ENCODE results near the gene PHAX.
A peak's percentile ranks its signal among the peaks of the same experiment; 100 is the strongest.
"Not testable (repeated sequence)": the region's sequence is repeated elsewhere in the genome, so short reads cannot be mapped to it uniquely, and the experiment has no call there.

PHAX gene

DNA sequence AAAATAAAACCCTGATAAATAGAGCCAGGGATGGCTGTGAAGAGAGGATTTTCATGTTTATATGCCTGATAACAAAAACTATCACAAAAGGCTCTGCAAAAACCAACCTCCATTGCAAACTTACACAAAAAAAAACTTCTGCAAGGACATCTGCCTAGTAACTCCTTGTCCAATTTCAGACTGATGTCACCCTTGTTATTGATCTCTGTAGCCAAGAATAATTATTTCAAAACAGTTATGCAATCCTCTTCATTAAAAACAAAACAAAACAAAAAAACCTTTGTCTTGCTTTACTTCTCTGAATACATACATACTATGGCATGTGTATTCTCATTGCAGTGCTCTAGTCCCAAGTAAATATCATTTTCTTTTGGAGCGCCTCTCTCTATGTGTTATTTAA lies 49.7 kb downstream of the PHAX start:
- Histone ChIP-seq H3K27ac (ENCODE audit: low read depth, low read length) (no peak overlapping the region), H3K4me1 (ENCODE audit: control insufficient read depth in 1 of 2, insufficient read depth in 2 of 2, low read length in 2 of 2) (peaks cover 15 to 22% of the 10 kb centered on the region in 2 donors)

GRCh38 chr5:126651013-126651577 lies 50.3 kb downstream of the PHAX start:
- H3K4me1 ChIP-seq (ENCODE audit: control insufficient read depth in 1 of 2, insufficient read depth in 2 of 2, low read length in 2 of 2) = peaks cover 15 to 25% of the 10 kb centered on the region in 2 donors
- H3K9me3 ChIP-seq (ENCODE audit: control insufficient read depth in 1 of 2, low read length in 2 of 2) = no peaks in the 10 kb centered on the region
- H3K4me3 ChIP-seq (ENCODE audit: low read depth in 1 of 2, low read length in 2 of 2) = no peak overlapping the region
- no peaks in the 10 kb centered on the region for H3K27me3 ChIP-seq (ENCODE audit: control insufficient read depth in 1 of 2, insufficient read depth in 2 of 2, low read length in 2 of 2)
- no peaks in the 10 kb centered on the region for H3K36me3 ChIP-seq (ENCODE audit: control insufficient read depth in 1 of 2, insufficient read depth in 2 of 2, low read length in 2 of 2)
- no peak overlapping the region for H3K27ac ChIP-seq (ENCODE audit: low read depth, low read length)
- no peak overlapping the region for H3K9ac ChIP-seq (ENCODE audit: low read depth in 1 of 2, low read length in 2 of 2)

More for the DNA sequence above, 49.7 kb downstream of the PHAX start:
- Histone ChIP-seq H3K9ac (ENCODE audit: low read depth in 1 of 2, low read length in 2 of 2) (no peak overlapping the region), H3K27me3 (ENCODE audit: control insufficient read depth in 1 of 2, insufficient read depth in 2 of 2, low read length in 2 of 2) (no peaks in the 10 kb centered on the region), H3K4me3 (ENCODE audit: low read depth in 1 of 2, low read length in 2 of 2) (no peak overlapping the region), H3K36me3 (ENCODE audit: control insufficient read depth in 1 of 2, insufficient read depth in 2 of 2, low read length in 2 of 2) (no peaks in the 10 kb centered on the region), H3K9me3 (ENCODE audit: control insufficient read depth in 1 of 2, low read length in 2 of 2) (peaks cover 0 to under 1% of the 10 kb centered on the region in 2 donors)

DNA sequence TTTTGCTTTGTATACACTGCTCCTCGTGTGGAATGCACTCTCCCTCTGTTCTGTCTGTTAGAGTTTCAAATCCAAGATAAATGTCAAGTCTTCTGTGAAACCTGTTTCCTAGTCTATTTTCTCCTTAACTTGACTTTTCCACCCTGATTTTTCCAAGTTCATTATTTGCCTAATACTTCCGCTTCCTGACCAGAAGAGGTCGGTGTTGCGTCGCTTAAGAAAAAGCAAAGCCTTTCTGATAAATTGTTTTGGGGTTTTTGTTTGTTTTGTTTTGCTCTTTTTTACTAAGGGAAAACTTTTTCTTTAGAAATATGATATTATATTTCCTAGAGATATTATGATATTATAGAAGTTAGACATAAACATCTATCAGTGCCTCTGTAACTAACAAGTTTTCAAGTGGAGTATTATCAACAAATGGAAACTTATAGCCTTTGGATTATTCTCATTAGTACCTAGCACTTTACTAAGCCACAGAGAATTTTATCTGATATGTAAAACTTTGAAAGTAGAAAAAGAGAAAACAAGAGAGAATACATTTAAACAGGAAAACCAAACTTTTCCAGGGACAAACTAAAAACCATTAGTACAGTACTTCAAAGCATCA lies 55.8 kb downstream of the PHAX start:
- no peak overlapping the region for H3K4me3 ChIP-seq (ENCODE audit: low read depth in 1 of 2, low read length in 2 of 2)
- H3K36me3 ChIP-seq (ENCODE audit: control insufficient read depth in 1 of 2, insufficient read depth in 2 of 2, low read length in 2 of 2) = no peaks in the 10 kb centered on the region
- H3K4me1 ChIP-seq (ENCODE audit: control insufficient read depth in 1 of 2, insufficient read depth in 2 of 2, low read length in 2 of 2) = peaks cover 0 to 13% of the 10 kb centered on the region in 2 donors
- no peak overlapping the region for H3K27ac ChIP-seq (ENCODE audit: low read depth, low read length)
- no peak overlapping the region for H3K9ac ChIP-seq (ENCODE audit: low read depth in 1 of 2, low read length in 2 of 2)
- H3K27me3 ChIP-seq (ENCODE audit: control insufficient read depth in 1 of 2, insufficient read depth in 2 of 2, low read length in 2 of 2) = no peaks in the 10 kb centered on the region
- H3K9me3 ChIP-seq (ENCODE audit: control insufficient read depth in 1 of 2, low read length in 2 of 2) = no peaks in the 10 kb centered on the region

DNA sequence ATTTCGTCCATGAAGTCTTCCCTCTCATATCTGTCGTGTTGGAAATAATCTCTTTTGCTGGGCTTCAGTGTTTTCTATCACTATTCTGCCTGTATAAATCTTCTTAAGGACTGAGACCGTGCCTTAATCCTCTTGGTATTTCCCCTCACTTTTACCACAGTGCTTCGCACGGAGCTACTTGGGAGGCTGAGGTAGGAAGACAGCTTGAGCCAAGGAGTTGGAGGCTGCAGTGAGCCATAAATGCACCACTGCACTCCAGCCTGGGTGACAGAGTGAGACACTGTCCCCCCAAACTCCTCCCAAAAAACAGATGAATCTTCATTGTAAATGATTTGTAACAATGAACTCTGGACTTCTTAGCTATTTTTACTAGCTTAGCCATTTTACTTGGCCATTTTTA lies 57.8 kb downstream of the PHAX start:
- H3K9ac ChIP-seq (ENCODE audit: low read depth in 1 of 2, low read length in 2 of 2) = no peak overlapping the region
- no peak overlapping the region for H3K4me3 ChIP-seq (ENCODE audit: low read depth in 1 of 2, low read length in 2 of 2)
- H3K4me1 ChIP-seq (ENCODE audit: control insufficient read depth in 1 of 2, insufficient read depth in 2 of 2, low read length in 2 of 2) = peaks cover 0 to 13% of the 10 kb centered on the region in 2 donors
- H3K27me3 ChIP-seq (ENCODE audit: control insufficient read depth in 1 of 2, insufficient read depth in 2 of 2, low read length in 2 of 2) = no peaks in the 10 kb centered on the region
- no peak overlapping the region for H3K27ac ChIP-seq (ENCODE audit: low read depth, low read length)
- no peaks in the 10 kb centered on the region for H3K36me3 ChIP-seq (ENCODE audit: control insufficient read depth in 1 of 2, insufficient read depth in 2 of 2, low read length in 2 of 2)
- H3K9me3 ChIP-seq (ENCODE audit: control insufficient read depth in 1 of 2, low read length in 2 of 2) = no peaks in the 10 kb centered on the region

DNA sequence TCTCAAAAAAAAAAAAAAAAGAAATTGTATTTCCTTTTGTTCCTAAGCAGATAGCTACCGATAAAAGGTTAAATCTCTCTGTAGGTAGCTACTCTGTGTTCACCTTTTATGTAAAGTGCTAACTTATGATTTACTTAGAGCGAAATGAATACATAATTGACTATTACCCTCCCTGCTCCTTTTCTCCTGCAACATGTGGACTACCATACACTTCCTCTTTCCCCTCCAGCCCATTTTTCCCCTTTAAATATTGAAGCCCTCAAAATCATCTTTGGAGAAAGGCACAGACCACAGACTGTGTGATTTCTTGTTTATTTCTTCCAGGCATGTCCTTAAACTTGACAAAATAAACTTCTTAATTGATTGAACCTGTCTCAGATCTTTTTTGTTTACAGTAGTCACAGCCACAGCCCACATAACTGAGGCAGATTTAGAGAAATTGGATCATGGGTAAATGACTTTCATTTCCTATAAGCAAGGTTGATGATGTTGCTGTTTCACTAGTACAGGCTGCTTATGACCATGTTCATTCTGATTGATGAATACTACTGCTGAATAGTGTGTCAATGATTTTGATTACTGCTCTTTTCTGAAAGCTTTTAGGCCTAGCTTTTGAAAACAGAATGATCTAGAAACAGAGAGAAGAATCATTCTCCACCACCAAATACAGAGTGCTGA lies 59.2 kb downstream of the PHAX start:
- H3K4me1 ChIP-seq (ENCODE audit: control insufficient read depth in 1 of 2, insufficient read depth in 2 of 2, low read length in 2 of 2) = peaks cover 2 to 9% of the 10 kb centered on the region in 2 donors
- H3K9me3 ChIP-seq (ENCODE audit: control insufficient read depth in 1 of 2, low read length in 2 of 2) = no peaks in the 10 kb centered on the region
- no peaks in the 10 kb centered on the region for H3K36me3 ChIP-seq (ENCODE audit: control insufficient read depth in 1 of 2, insufficient read depth in 2 of 2, low read length in 2 of 2)
- no peak overlapping the region for H3K9ac ChIP-seq (ENCODE audit: low read depth in 1 of 2, low read length in 2 of 2)
- H3K27ac ChIP-seq (ENCODE audit: low read depth, low read length) = no peak overlapping the region
- no peaks in the 10 kb centered on the region for H3K27me3 ChIP-seq (ENCODE audit: control insufficient read depth in 1 of 2, insufficient read depth in 2 of 2, low read length in 2 of 2)
- no peak overlapping the region for H3K4me3 ChIP-seq (ENCODE audit: low read depth in 1 of 2, low read length in 2 of 2)

DNA sequence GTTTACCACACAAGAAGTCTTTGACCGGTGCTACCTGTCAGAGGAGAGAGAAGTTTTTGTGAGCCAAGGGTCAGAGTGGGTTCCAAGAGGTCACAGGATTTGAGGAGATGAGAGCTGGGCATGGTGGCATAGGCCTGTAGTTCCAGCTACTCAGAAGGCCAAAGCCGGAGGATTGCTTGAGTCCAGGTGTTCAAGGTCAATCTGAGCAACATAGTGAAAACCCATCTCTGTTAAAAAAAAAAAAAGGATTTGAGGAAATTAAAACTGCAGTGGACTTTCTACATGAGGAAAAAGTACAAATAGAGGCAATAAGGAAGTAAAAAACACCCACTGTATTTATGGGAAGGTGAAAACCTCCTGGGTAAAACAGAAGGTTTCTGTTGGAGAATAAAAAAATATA lies 63.8 kb downstream of the PHAX start:
- Histone ChIP-seq H3K4me1 (ENCODE audit: control insufficient read depth in 1 of 2, insufficient read depth in 2 of 2, low read length in 2 of 2) (peaks cover 3 to 7% of the 10 kb centered on the region in 2 donors), H3K9ac (ENCODE audit: low read depth in 1 of 2, low read length in 2 of 2) (no peak overlapping the region), H3K9me3 (ENCODE audit: control insufficient read depth in 1 of 2, low read length in 2 of 2) (peaks cover 0 to 5% of the 10 kb centered on the region in 2 donors), H3K36me3 (ENCODE audit: control insufficient read depth in 1 of 2, insufficient read depth in 2 of 2, low read length in 2 of 2) (no peaks in the 10 kb centered on the region), H3K4me3 (ENCODE audit: low read depth in 1 of 2, low read length in 2 of 2) (no peak overlapping the region), H3K27me3 (ENCODE audit: control insufficient read depth in 1 of 2, insufficient read depth in 2 of 2, low read length in 2 of 2) (no peaks in the 10 kb centered on the region), H3K27ac (ENCODE audit: low read depth, low read length) (no peak overlapping the region)

DNA sequence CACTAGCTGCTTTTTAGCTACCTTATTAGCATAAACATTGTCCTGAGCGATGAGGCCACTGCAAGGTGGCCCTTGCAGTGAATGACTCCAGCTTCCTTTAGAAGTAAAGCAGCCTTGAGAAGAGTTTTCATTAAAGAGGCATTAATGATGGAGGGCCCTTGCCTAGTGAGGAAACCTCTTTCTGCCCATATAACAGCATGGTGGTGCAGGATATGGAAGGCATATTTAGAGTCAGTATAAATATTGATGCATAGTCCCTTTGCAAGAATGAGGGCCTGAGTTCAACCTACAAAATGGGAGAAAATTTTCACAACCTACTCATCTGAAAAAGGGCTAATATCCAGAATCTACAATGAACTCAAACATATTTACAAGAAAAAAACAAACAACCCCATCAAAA lies 69.4 kb downstream of the PHAX start:
- peaks cover 6 to 10% of the 10 kb centered on the region in 2 donors for H3K9me3 ChIP-seq (ENCODE audit: control insufficient read depth in 1 of 2, low read length in 2 of 2)
- not testable (repeated sequence) for H3K4me1 ChIP-seq (ENCODE audit: control insufficient read depth in 1 of 2, insufficient read depth in 2 of 2, low read length in 2 of 2); H3K9ac ChIP-seq (ENCODE audit: low read depth in 1 of 2, low read length in 2 of 2); H3K27ac ChIP-seq (ENCODE audit: low read depth, low read length); H3K4me3 ChIP-seq (ENCODE audit: low read depth in 1 of 2, low read length in 2 of 2); H3K36me3 ChIP-seq (ENCODE audit: control insufficient read depth in 1 of 2, insufficient read depth in 2 of 2, low read length in 2 of 2); H3K27me3 ChIP-seq (ENCODE audit: control insufficient read depth in 1 of 2, insufficient read depth in 2 of 2, low read length in 2 of 2)

GRCh38 chr5:126671681-126672080 lies 70.9 kb downstream of the PHAX start:
- H3K9ac ChIP-seq (ENCODE audit: low read depth in 1 of 2, low read length in 2 of 2); H3K4me1 ChIP-seq (ENCODE audit: control insufficient read depth in 1 of 2, insufficient read depth in 2 of 2, low read length in 2 of 2); H3K4me3 ChIP-seq (ENCODE audit: low read depth in 1 of 2, low read length in 2 of 2); H3K27me3 ChIP-seq (ENCODE audit: control insufficient read depth in 1 of 2, insufficient read depth in 2 of 2, low read length in 2 of 2); H3K36me3 ChIP-seq (ENCODE audit: control insufficient read depth in 1 of 2, insufficient read depth in 2 of 2, low read length in 2 of 2); H3K27ac ChIP-seq (ENCODE audit: low read depth, low read length): not testable (repeated sequence)
- peaks cover 6 to 10% of the 10 kb centered on the region in 2 donors for H3K9me3 ChIP-seq (ENCODE audit: control insufficient read depth in 1 of 2, low read length in 2 of 2)

GRCh38 chr5:126673477-126673876 lies 72.7 kb downstream of the PHAX start:
- Histone ChIP-seq H3K4me1 (ENCODE audit: control insufficient read depth in 1 of 2, insufficient read depth in 2 of 2, low read length in 2 of 2) (peaks cover 0 to 4% of the 10 kb centered on the region in 2 donors), H3K9ac (ENCODE audit: low read depth in 1 of 2, low read length in 2 of 2) (no peak overlapping the region), H3K27ac (ENCODE audit: low read depth, low read length) (no peak overlapping the region), H3K27me3 (ENCODE audit: control insufficient read depth in 1 of 2, insufficient read depth in 2 of 2, low read length in 2 of 2) (no peaks in the 10 kb centered on the region), H3K36me3 (ENCODE audit: control insufficient read depth in 1 of 2, insufficient read depth in 2 of 2, low read length in 2 of 2) (no peaks in the 10 kb centered on the region), H3K9me3 (ENCODE audit: control insufficient read depth in 1 of 2, low read length in 2 of 2) (peaks cover 6 to 10% of the 10 kb centered on the region in 2 donors), H3K4me3 (ENCODE audit: low read depth in 1 of 2, low read length in 2 of 2) (no peak overlapping the region)

GRCh38 chr5:126674145-126674544 lies 73.4 kb downstream of the PHAX start:
- Histone ChIP-seq H3K9ac (ENCODE audit: low read depth in 1 of 2, low read length in 2 of 2) (peak overlapping the region in 1 of 2 donors; percentile 33), H3K27ac (ENCODE audit: low read depth, low read length) (no peak overlapping the region)

More at GRCh38 chr5:126674145-126674544, 73.4 kb downstream of the PHAX start:
- Histone ChIP-seq H3K36me3 (ENCODE audit: control insufficient read depth in 1 of 2, insufficient read depth in 2 of 2, low read length in 2 of 2) (no peaks in the 10 kb centered on the region), H3K4me1 (ENCODE audit: control insufficient read depth in 1 of 2, insufficient read depth in 2 of 2, low read length in 2 of 2) (peaks cover 0 to 4% of the 10 kb centered on the region in 2 donors), H3K9me3 (ENCODE audit: control insufficient read depth in 1 of 2, low read length in 2 of 2) (peaks cover 6 to 9% of the 10 kb centered on the region in 2 donors), H3K4me3 (ENCODE audit: low read depth in 1 of 2, low read length in 2 of 2) (peak overlapping the region; percentile 40 to 61), H3K27me3 (ENCODE audit: control insufficient read depth in 1 of 2, insufficient read depth in 2 of 2, low read length in 2 of 2) (no peaks in the 10 kb centered on the region)
